LNCAP (cell line): ENCODE measurements around the gene TWF1.

Experiments used
- CTCF ChIP-seq: fragments of 450-650 bp; IDR thresholded peaks from 2 replicates; pipeline ENCODE4 v1.5.1; 2017; ENCODE audit warnings: mild to moderate bottlenecking

TWF1 gene

GRCh38 chr12:43805860-43806736, at the start of gene TWF1:
TSS of gene TWF1 (minus strand) at chr12:43806317. CDS start at chr12:43806245, 72 bp downstream.
- TF ChIP-seq CTCF, result peak; percentile 31

GRCh38 chr12:43852744-43853143, 46.6 kb upstream of the TWF1 start:
- TF ChIP-seq CTCF, result no peak

GRCh38 chr12:43848786-43849185, 42.7 kb upstream of the TWF1 start:
- no peak for TF ChIP-seq CTCF

GRCh38 chr12:43848226-43848507, 42.0 kb upstream of the TWF1 start:
- no peak for TF ChIP-seq CTCF

GRCh38 chr12:43842259-43842658, 36.1 kb upstream of the TWF1 start:
- no peak for TF ChIP-seq CTCF

- no peak for TF ChIP-seq CTCF
Observed at GRCh38 chr12:43841253-43841652, 35.1 kb upstream of the TWF1 start.

GRCh38 chr12:43840338-43840737, 34.2 kb upstream of the TWF1 start:
- no peak for TF ChIP-seq CTCF
